ENCODE data around the gene KDELR3.

DNA sequence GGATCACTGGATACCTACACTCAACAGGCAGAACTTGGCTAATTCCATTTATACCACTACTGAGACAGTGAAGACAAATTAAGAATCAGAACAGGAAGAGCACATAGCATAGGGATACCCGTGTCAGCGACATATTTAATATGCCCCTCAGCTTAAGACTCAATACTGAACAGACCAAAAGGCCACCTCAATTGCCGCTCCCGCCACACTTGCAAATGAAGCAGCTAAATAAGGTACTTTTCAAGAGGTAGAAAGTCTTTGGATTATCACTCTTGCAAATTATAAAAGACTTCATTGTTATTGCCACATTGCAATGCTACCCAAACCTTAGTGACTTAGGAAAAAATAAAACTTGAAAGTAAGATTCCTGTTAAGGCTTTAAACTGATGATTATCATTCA lies 35.1 kb downstream of the KDELR3 start:
- TF ChIP-seq, protein P1, sequence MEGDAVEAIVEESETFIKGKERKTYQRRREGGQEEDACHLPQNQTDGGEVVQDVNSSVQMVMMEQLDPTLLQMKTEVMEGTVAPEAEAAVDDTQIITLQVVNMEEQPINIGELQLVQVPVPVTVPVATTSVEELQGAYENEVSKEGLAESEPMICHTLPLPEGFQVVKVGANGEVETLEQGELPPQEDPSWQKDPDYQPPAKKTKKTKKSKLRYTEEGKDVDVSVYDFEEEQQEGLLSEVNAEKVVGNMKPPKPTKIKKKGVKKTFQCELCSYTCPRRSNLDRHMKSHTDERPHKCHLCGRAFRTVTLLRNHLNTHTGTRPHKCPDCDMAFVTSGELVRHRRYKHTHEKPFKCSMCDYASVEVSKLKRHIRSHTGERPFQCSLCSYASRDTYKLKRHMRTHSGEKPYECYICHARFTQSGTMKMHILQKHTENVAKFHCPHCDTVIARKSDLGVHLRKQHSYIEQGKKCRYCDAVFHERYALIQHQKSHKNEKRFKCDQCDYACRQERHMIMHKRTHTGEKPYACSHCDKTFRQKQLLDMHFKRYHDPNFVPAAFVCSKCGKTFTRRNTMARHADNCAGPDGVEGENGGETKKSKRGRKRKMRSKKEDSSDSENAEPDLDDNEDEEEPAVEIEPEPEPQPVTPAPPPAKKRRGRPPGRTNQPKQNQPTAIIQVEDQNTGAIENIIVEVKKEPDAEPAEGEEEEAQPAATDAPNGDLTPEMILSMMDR (IDR thresholded peaks at IDR 0.05; ENCODE audit: poor library complexity, severe bottlenecking): no peak
- TF ChIP-seq, protein P2, sequence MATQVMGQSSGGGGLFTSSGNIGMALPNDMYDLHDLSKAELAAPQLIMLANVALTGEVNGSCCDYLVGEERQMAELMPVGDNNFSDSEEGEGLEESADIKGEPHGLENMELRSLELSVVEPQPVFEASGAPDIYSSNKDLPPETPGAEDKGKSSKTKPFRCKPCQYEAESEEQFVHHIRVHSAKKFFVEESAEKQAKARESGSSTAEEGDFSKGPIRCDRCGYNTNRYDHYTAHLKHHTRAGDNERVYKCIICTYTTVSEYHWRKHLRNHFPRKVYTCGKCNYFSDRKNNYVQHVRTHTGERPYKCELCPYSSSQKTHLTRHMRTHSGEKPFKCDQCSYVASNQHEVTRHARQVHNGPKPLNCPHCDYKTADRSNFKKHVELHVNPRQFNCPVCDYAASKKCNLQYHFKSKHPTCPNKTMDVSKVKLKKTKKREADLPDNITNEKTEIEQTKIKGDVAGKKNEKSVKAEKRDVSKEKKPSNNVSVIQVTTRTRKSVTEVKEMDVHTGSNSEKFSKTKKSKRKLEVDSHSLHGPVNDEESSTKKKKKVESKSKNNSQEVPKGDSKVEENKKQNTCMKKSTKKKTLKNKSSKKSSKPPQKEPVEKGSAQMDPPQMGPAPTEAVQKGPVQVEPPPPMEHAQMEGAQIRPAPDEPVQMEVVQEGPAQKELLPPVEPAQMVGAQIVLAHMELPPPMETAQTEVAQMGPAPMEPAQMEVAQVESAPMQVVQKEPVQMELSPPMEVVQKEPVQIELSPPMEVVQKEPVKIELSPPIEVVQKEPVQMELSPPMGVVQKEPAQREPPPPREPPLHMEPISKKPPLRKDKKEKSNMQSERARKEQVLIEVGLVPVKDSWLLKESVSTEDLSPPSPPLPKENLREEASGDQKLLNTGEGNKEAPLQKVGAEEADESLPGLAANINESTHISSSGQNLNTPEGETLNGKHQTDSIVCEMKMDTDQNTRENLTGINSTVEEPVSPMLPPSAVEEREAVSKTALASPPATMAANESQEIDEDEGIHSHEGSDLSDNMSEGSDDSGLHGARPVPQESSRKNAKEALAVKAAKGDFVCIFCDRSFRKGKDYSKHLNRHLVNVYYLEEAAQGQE (IDR thresholded peaks at IDR 0.05; ENCODE audit: borderline replicate concordance): no peak
- TF ChIP-seq POLR2AphosphoS5 (IDR thresholded peaks at IDR 0.05) (no peak), MXI1 (conservative IDR thresholded peaks at IDR 0.05; ENCODE audit: poor library complexity, severe bottlenecking) (no peak), TAF1 (IDR thresholded peaks at IDR 0.05; ENCODE audit: low read depth) (no peak), EZH2 (IDR thresholded peaks at IDR 0.05; ENCODE audit: borderline replicate concordance, insufficient read depth, low read length, poor library complexity, severe bottlenecking) (no peak), RAD21 (conservative IDR thresholded peaks at IDR 0.05) (no peak)
